HepG2 (cell line): ENCODE data around the gene UCP2. TPM values are rescaled to one million over a fixed set of nuclear protein-coding genes. Genes with fewer than 3 reads are reported as not detected.

Experiments
- ATAC-seq: fragments of 200-7000 bp; cut with Tn5 transposase; 3 replicates; pipeline ENCODE4 v1.9.1; 2020; ENCODE audit warnings: mild to moderate bottlenecking, moderate library complexity
- BruUV-seq: library from RNA; stranded (reverse); fragments of 400-500 nt; replicated peaks from 2 replicates; lab custom pipeline; 2021; lab: Mats Ljungman, UMichigan
- CTCF ChIA-PET: fragments of 300-600 bp; formaldehyde crosslinking; extraction: SDS; loops from one replicate; lab custom pipeline; 2021; ENCODE audit warnings: low total read pairs, inconsistent platforms, low intra/inter-chr PET ratio; lab: Yijun Ruan, JAX
- POLR2A ChIA-PET: fragments of 350-600 bp; sonication (Branson Sonifier 250); formaldehyde crosslinking; loops from one replicate; lab custom pipeline; 2020; ENCODE audit warnings: antibody characterized with exemption, inconsistent platforms; lab: Yijun Ruan, JAX
- DNase-seq: peaks from one replicate; pipeline ENCODE4 v3.0.0-alpha.2; 2015; ENCODE audit warnings: low spot score
- FAIRE-seq: peaks from 3 replicates; lab custom pipeline; 2011; peaks lifted over from hg19 to GRCh38; lab: Jason Lieb, UNC
- H2AFZ ChIP-seq: one replicate; pipeline ENCODE4 v1.6.1; 2011; ENCODE audit warnings: low read length, inconsistent platforms
- H3K27ac ChIP-seq: fragments of 300-600 bp; 3 replicates; pipeline ENCODE4 v1.8.0; 2011; ENCODE audit warnings: mixed run types, mild to moderate bottlenecking, mixed read lengths, low read length, inconsistent platforms; ENCODE audit not compliant: insufficient read depth; ENCODE audit errors: extremely low read length
- H3K27me3 ChIP-seq, 2 experiments: fragments of 200-600 bp in 1 of 2; 2 replicates in 1 of 2; 3 replicates in 1 of 2; pipeline versions ENCODE4 v1.6.0 to v1.8.0; 2011; ENCODE audit warnings: low read length in 2 of 2, mild to moderate bottlenecking in 2 of 2, moderate library complexity in 2 of 2, inconsistent platforms in 1 of 2; ENCODE audit not compliant: insufficient read depth in 2 of 2, control insufficient read depth in 1 of 2
- H3K36me3 ChIP-seq, 2 experiments: fragments of 200-600 bp in 1 of 2; replicated peaks in 1 of 2; 2 replicates in 1 of 2; 3 replicates in 1 of 2; pipeline versions ENCODE4 v1.5.1 to v1.8.0; 2011; ENCODE audit warnings: low read length in 2 of 2, inconsistent platforms in 1 of 2; ENCODE audit not compliant: insufficient read depth in 2 of 2, control insufficient read depth in 1 of 2
- H3K4me1 ChIP-seq: 2 replicates; pipeline ENCODE4 v1.5.1; 2012; ENCODE audit warnings: low read length, inconsistent platforms; ENCODE audit not compliant: insufficient read depth
- H3K4me2 ChIP-seq: 2 replicates; pipeline ENCODE4 v1.6.0; 2011; ENCODE audit warnings: low read depth, low read length, inconsistent platforms
- H3K4me3 ChIP-seq, 3 experiments: fragments of 200-600 bp in 1 of 3; sonication (generic), shearing (Covaris generic) in 1 of 3; replicated peaks in 1 of 3; 2 replicates each; pipeline ENCODE4 v1.5.1; 2011 to 2016; ENCODE audit warnings: low read length in 3 of 3, inconsistent platforms in 2 of 3, low read depth in 2 of 3, mild to moderate bottlenecking in 2 of 3, control low read depth in 1 of 3, mixed read lengths in 1 of 3; ENCODE audit not compliant: insufficient read depth in 1 of 3
- H3K79me2 ChIP-seq: one replicate; pipeline ENCODE4 v1.6.1; 2011; ENCODE audit warnings: low read length, inconsistent platforms; ENCODE audit not compliant: insufficient read depth
- H3K9ac ChIP-seq: 2 replicates; pipeline ENCODE4 v1.6.0; 2011; ENCODE audit warnings: mild to moderate bottlenecking, low read depth, low read length, inconsistent platforms; ENCODE audit not compliant: insufficient read depth
- H3K9me3 ChIP-seq: 2 replicates; pipeline ENCODE4 v1.5.1; 2012; ENCODE audit warnings: mild to moderate bottlenecking, low read length
- H4K20me1 ChIP-seq: 2 replicates; pipeline ENCODE4 v1.6.0; 2011; ENCODE audit warnings: inconsistent platforms, mild to moderate bottlenecking, low read length, moderate library complexity; ENCODE audit not compliant: insufficient read depth
- ARNTL ChIP-seq: sonication (generic); formaldehyde crosslinking; IDR thresholded peaks from 2 replicates; pipeline ENCODE4 v1.4.0; 2020; ENCODE audit warnings: mild to moderate bottlenecking, missing genetic modification reagents
- CENPT ChIP-seq: sonication (generic); formaldehyde crosslinking; IDR thresholded peaks from 2 replicates; pipeline ENCODE4 v1.8.0; 2022; ENCODE audit warnings: low read depth, mild to moderate bottlenecking, moderate library complexity, missing genetic modification reagents
- CENPX ChIP-seq: sonication (generic); formaldehyde crosslinking; IDR thresholded peaks from 2 replicates; pipeline ENCODE4 v1.9.0; 2021; ENCODE audit warnings: mild to moderate bottlenecking, missing genetic modification reagents, moderate library complexity
- ERF ChIP-seq: IDR thresholded peaks from 2 replicates; pipeline ENCODE4 v1.6.1; 2018; ENCODE audit warnings: missing biosample characterization, missing genetic modification reagents
- HMG20A ChIP-seq: IDR thresholded peaks from 2 replicates; pipeline ENCODE4 v1.6.1; 2016; ENCODE audit warnings: borderline replicate concordance
- IRX3 ChIP-seq: sonication (generic); formaldehyde crosslinking; IDR thresholded peaks from 2 replicates; pipeline ENCODE4 v1.8.1; 2023; ENCODE audit warnings: mild to moderate bottlenecking, low read depth, missing genetic modification reagents, borderline replicate concordance
- KIAA2018 ChIP-seq: sonication (generic); formaldehyde crosslinking; IDR thresholded peaks from 2 replicates; pipeline ENCODE4 v1.5.0; 2020; ENCODE audit warnings: mild to moderate bottlenecking, missing genetic modification reagents, borderline replicate concordance
- MBNL3 ChIP-seq: fragments of 250-450 bp; sonication (Bioruptor Pico); conservative IDR thresholded peaks from 2 replicates; pipeline ENCODE4 v1.8.0; 2022; ENCODE audit warnings: mild to moderate bottlenecking, inconsistent platforms
- PCBP2 ChIP-seq: fragments of 200-400 bp; formaldehyde crosslinking; optimal IDR thresholded peaks from 2 replicates; pipeline ENCODE3; 2018; ENCODE audit warnings: low read length, low read depth; ENCODE audit not compliant: poor library complexity, severe bottlenecking
- SATB2 ChIP-seq: sonication (generic); formaldehyde crosslinking; IDR thresholded peaks from 2 replicates; pipeline ENCODE4 v1.5.0; 2020; ENCODE audit warnings: missing genetic modification reagents
- WGBS: methylation state at CpG from one replicate; pipeline ENCODE4 v1.1.6; 2017; ENCODE audit warnings: low lambda C conversion rate; 5-methylcytosine and 5-hydroxymethylcytosine counted together
- in situ Hi-C: cut with HindIII; loops from 2 replicates; pipeline ENCODE4 v1.10.0; 2017; ENCODE audit warnings: low pct_unique_long_range_greater_than_20kb; ENCODE audit not compliant: extremely low pct_ligation_motif_present
- intact Hi-C: fragments of 100-400 bp; cut with micrococcal nuclease; formaldehyde crosslinking; loops from one replicate; pipeline ENCODE4 v1.10.0; 2022; ENCODE audit not compliant: unreplicated experiment
- polyA plus RNA-seq, 8 experiments: library from polyadenylated mRNA; depleted of rRNA in 3 of 8; stranded (reverse) in 7 of 8; unstranded in 1 of 8; fragments of >200 nt; fragmentation: Illumina TruSeq in 4 of 8; extraction: Trizol in 4 of 8; gene quantifications; 2 replicates each; pipeline versions ENCODE4 v1.2.1 to v1.2.3, GENCODE V29; 2011 to 2016; ENCODE audit warnings: low read depth in 4 of 8, missing spikeins in 1 of 8, mixed read lengths in 1 of 8; ENCODE audit not compliant: insufficient read depth in 1 of 8
- total RNA-seq, 5 experiments: library from RNA; depleted of rRNA; stranded (reverse); fragments of >200 nt; fragmentation: Illumina TruSeq; extraction: Trizol; gene quantifications; 2 replicates each; pipeline ENCODE4 v1.2.3, GENCODE V29; 2016; ENCODE audit warnings: low read depth in 1 of 5
- TF ChIP-seq, protein P1 (sequence below): IDR thresholded peaks from 2 replicates; pipeline ENCODE4 v1.6.1; 2016; ENCODE audit warnings: missing genetic modification reagents, missing compliant biosample characterization
- TF ChIP-seq, protein P2 (sequence below): IDR thresholded peaks from 2 replicates; pipeline ENCODE4 v1.6.1; 2012; ENCODE audit warnings: inconsistent platforms

Gene UCP2
- total and polyA plus RNA-seq, 2 of the 13 experiments (the other 11 are each of a cell fraction or from before 2014, with no cell fraction given) = 2.7 to 3.2 TPM

DNA sequence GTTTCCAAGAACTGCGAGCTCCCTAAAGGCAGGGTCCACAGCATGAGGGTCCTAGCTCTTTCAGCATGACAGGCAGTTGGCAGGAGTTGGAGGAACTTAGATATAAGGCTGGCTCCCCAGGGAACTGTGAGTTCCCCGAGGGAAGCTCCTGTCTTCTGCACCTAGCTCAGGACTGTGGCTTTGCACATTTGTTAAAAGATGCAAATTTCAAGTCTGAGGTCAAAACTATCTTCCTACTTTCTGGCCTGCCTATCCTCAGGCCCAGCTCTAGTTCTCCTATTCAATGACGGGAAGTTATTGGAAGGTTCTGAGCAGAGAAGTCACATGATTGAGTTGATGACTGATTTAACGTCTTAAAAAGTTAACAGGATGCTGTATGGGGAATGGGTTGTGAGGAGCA lies 37.9 kb upstream of the UCP2 start:
- Histone ChIP-seq H3K79me2 (no peaks in the 10 kb centered on the region), H3K4me3 (no peak overlapping the region), H2AFZ (no peak overlapping the region), H3K27me3 (no peaks in the 10 kb centered on the region), H3K4me1 (peaks cover 42% of the 10 kb centered on the region), H3K4me2 (no peak overlapping the region), H3K9me3 (no peaks in the 10 kb centered on the region), H4K20me1 (no peaks in the 10 kb centered on the region), H3K9ac (no peak overlapping the region), H3K27ac (no peak overlapping the region), H3K36me3 (no peaks in the 10 kb centered on the region; a peak in 1 of 5 replicates)
- CTCF ChIA-PET = no interaction called here
- POLR2A ChIA-PET = no interaction called here
- in situ Hi-C loops (no loop called here), intact Hi-C loops (no loop called here)
- no peak for ATAC-seq
- FAIRE-seq = no peak
- 92% methylated on average over 4 of the region's 4 CpGs for WGBS
- no peak for DNase-seq
- TF ChIP-seq SATB2 (CRISPR knock-in tag) (no peak), ERF (CRISPR knock-in tag) (no peak), IRX3 (no peak), MBNL3 (CRISPR knock-in tag) (no peak), PCBP2 (no peak), CENPX (no peak)
- TF ChIP-seq, protein P1, sequence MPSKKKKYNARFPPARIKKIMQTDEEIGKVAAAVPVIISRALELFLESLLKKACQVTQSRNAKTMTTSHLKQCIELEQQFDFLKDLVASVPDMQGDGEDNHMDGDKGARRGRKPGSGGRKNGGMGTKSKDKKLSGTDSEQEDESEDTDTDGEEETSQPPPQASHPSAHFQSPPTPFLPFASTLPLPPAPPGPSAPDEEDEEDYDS = no peak
- no TSS peak for BruUV-seq

- no peaks in the 10 kb centered on the region for H3K27me3 ChIP-seq
- peak overlapping the region; percentile 92 for H3K27ac ChIP-seq
- no peak overlapping the region for H3K9ac ChIP-seq
- intact Hi-C loops = no loop called here
- H3K4me2 ChIP-seq = no peak overlapping the region
- peaks cover 42% of the 10 kb centered on the region for H3K4me1 ChIP-seq
- H3K4me3 ChIP-seq = no peak overlapping the region
- ChIA-PET POLR2A (interaction anchor here (0.6 to 2.0 kb wide), 7 partner anchors 12 to 150 kb away, joined by 3 to 32 read pairs (median 3); partner anchors contain the start of gene UCP2), CTCF (no interaction called here)
- BruUV-seq = no TSS peak
- no peaks in the 10 kb centered on the region for H4K20me1 ChIP-seq
- FAIRE-seq (no peak), DNase-seq (no peak), ATAC-seq (no peak)
- 98% methylated on average over 4 of the region's 4 CpGs for WGBS
- H3K9me3 ChIP-seq = no peaks in the 10 kb centered on the region
- in situ Hi-C loops = no loop called here
- no peaks in the 10 kb centered on the region; a peak in 1 of 5 replicates for H3K36me3 ChIP-seq
- no peaks in the 10 kb centered on the region for H3K79me2 ChIP-seq
- no peak overlapping the region for H2AFZ ChIP-seq
- TF ChIP-seq KIAA2018 (CRISPR knock-in tag) (no peak), ARNTL (CRISPR knock-in tag) (no peak), CENPT (CRISPR knock-in tag) (no peak), HMG20A (CRISPR knock-in tag) (no peak)
- TF ChIP-seq, protein P2, sequence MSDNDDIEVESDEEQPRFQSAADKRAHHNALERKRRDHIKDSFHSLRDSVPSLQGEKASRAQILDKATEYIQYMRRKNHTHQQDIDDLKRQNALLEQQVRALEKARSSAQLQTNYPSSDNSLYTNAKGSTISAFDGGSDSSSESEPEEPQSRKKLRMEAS = no peak
These were observed 37.2 kb upstream of the UCP2 start for GRCh38 chr11:74019860-74020259.
